H9 (cell line): ENCODE data around the gene ESPNL. TPM values are rescaled to one million over a fixed set of nuclear protein-coding genes. Genes with fewer than 3 reads are reported as not detected.

Experiments
- DNase-seq: peaks from one replicate; pipeline ENCODE4 v3.0.0-alpha.2; 2017
- H2AFZ ChIP-seq: one replicate; pipeline ENCODE4 v1.6.1; 2013; ENCODE audit warnings: mild to moderate bottlenecking, low read length, control low read depth, moderate library complexity
- H2AK5ac ChIP-seq: 2 replicates; pipeline ENCODE4 v1.6.1; 2013; ENCODE audit warnings: low read length, control low read depth, mixed read lengths; ENCODE audit not compliant: insufficient read length
- H2BK120ac ChIP-seq: one replicate; pipeline ENCODE4 v1.6.1; 2013; ENCODE audit warnings: low read depth, mild to moderate bottlenecking, low read length, control low read depth, inconsistent platforms; ENCODE audit not compliant: poor library complexity, severe bottlenecking
- H2BK12ac ChIP-seq: 2 replicates; pipeline ENCODE4 v1.6.1; 2013; ENCODE audit warnings: low read length, control low read depth, mixed read lengths, low read depth; ENCODE audit not compliant: insufficient read length
- H2BK15ac ChIP-seq: 2 replicates; pipeline ENCODE4 v1.6.1; 2013; ENCODE audit warnings: low read depth, low read length, control low read depth
- H2BK20ac ChIP-seq: one replicate; pipeline ENCODE4 v1.6.1; 2013; ENCODE audit warnings: low read depth, mild to moderate bottlenecking, low read length, control low read depth, inconsistent platforms; ENCODE audit not compliant: poor library complexity, severe bottlenecking
- H2BK5ac ChIP-seq: 2 replicates; pipeline ENCODE4 v1.6.1; 2013; ENCODE audit warnings: low read length, control low read depth, mixed read lengths; ENCODE audit not compliant: insufficient read length
- H3K14ac ChIP-seq: 2 replicates; pipeline ENCODE4 v1.6.1; 2013; ENCODE audit warnings: low read length, control low read depth; ENCODE audit not compliant: insufficient read depth
- H3K18ac ChIP-seq: 2 replicates; pipeline ENCODE4 v1.6.1; 2013; ENCODE audit warnings: low read depth, mild to moderate bottlenecking, mixed read lengths, low read length, control low read depth; ENCODE audit not compliant: insufficient read length
- H3K23ac ChIP-seq: 2 replicates; pipeline ENCODE4 v1.6.1; 2013; ENCODE audit warnings: low read length, control low read depth, mixed read lengths, low read depth; ENCODE audit not compliant: insufficient read length
- H3K23me2 ChIP-seq: 2 replicates; pipeline ENCODE4 v1.6.1; 2013; ENCODE audit warnings: low read depth, mild to moderate bottlenecking, mixed read lengths, low read length, control low read depth; ENCODE audit not compliant: insufficient read length, poor library complexity, severe bottlenecking
- H3K27ac ChIP-seq: 2 replicates; pipeline ENCODE4 v1.5.1; 2013; ENCODE audit warnings: low read length, control low read depth, mixed read lengths, low read depth; ENCODE audit not compliant: insufficient read length
- H3K27me3 ChIP-seq: 2 replicates; pipeline ENCODE4 v1.6.1; 2013; ENCODE audit warnings: low read length, control low read depth, inconsistent platforms; ENCODE audit not compliant: insufficient read depth
- H3K4ac ChIP-seq: 2 replicates; pipeline ENCODE4 v1.6.1; 2013; ENCODE audit warnings: low read depth, mild to moderate bottlenecking, control low read depth, inconsistent platforms, low read length, moderate library complexity
- H3K4me1 ChIP-seq: 2 replicates; pipeline ENCODE4 v1.6.1; 2013; ENCODE audit warnings: low read length, control low read depth, inconsistent platforms; ENCODE audit not compliant: insufficient read depth
- H3K4me2 ChIP-seq: 2 replicates; pipeline ENCODE4 v1.6.1; 2013; ENCODE audit warnings: low read length, control low read depth, mixed read lengths; ENCODE audit not compliant: insufficient read length, insufficient read depth
- H3K56ac ChIP-seq: 2 replicates; pipeline ENCODE4 v1.6.1; 2013; ENCODE audit warnings: low read depth, mild to moderate bottlenecking, mixed read lengths, low read length, control low read depth; ENCODE audit not compliant: insufficient read length
- H3K79me1 ChIP-seq: 2 replicates; pipeline ENCODE4 v1.6.1; 2013; ENCODE audit warnings: low read depth, mild to moderate bottlenecking, moderate library complexity, low read length, control low read depth, inconsistent platforms; ENCODE audit not compliant: insufficient read depth, poor library complexity, severe bottlenecking
- H3K79me2 ChIP-seq: 2 replicates; pipeline ENCODE4 v1.6.1; 2013; ENCODE audit warnings: low read length, control low read depth, inconsistent platforms; ENCODE audit not compliant: insufficient read depth
- H3K9ac ChIP-seq: 2 replicates; pipeline ENCODE4 v1.6.1; 2013; ENCODE audit warnings: low read length, control low read depth, mixed read lengths; ENCODE audit not compliant: insufficient read length; ENCODE audit errors: extremely low read depth
- H3K9me3 ChIP-seq: one replicate; pipeline ENCODE4 v1.6.1; 2013; ENCODE audit warnings: low read depth, low read length, inconsistent platforms; ENCODE audit not compliant: control insufficient read depth
- H3T11ph ChIP-seq: one replicate; pipeline ENCODE4 v1.6.1; 2013; ENCODE audit warnings: mild to moderate bottlenecking, low read length, control low read depth, inconsistent platforms
- H4K20me1 ChIP-seq: one replicate; pipeline ENCODE4 v1.6.1; 2013; ENCODE audit not compliant: control insufficient read depth, insufficient read length, insufficient read depth
- H4K5ac ChIP-seq: 2 replicates; pipeline ENCODE4 v1.6.1; 2013; ENCODE audit warnings: low read depth, mild to moderate bottlenecking, mixed read lengths, low read length, control low read depth; ENCODE audit not compliant: insufficient read length
- H4K8ac ChIP-seq: replicated peaks from 2 replicates; pipeline ENCODE4 v1.6.1; 2013; ENCODE audit warnings: low read length, control low read depth, mixed read lengths, low read depth; ENCODE audit not compliant: insufficient read length
- H4K91ac ChIP-seq: 2 replicates; pipeline ENCODE4 v1.6.1; 2013; ENCODE audit warnings: low read depth, mild to moderate bottlenecking, moderate library complexity, mixed read lengths, low read length, control low read depth; ENCODE audit not compliant: insufficient read length
- H3K27ac Mint-ChIP-seq, 3 experiments: 2 replicates in 2 of 3; 3 replicates in 1 of 3; pipeline ENCODE4 v1.8.0; 2020 to 2021; ENCODE audit warnings: mixed read lengths in 3 of 3, mild to moderate bottlenecking in 1 of 3, moderate library complexity in 1 of 3
- H3K27me3 Mint-ChIP-seq: 2 replicates; pipeline ENCODE4 v1.8.0; 2021; ENCODE audit warnings: low read depth, mild to moderate bottlenecking, moderate library complexity, mixed read lengths
- H3K36me3 Mint-ChIP-seq, 3 experiments: 2 replicates in 2 of 3; 3 replicates in 1 of 3; pipeline ENCODE4 v1.8.0; 2020 to 2021; ENCODE audit warnings: low read depth in 3 of 3, mixed read lengths in 3 of 3; ENCODE audit not compliant: insufficient read depth in 1 of 3
- H3K4me1 Mint-ChIP-seq, 2 experiments: 2 replicates each; pipeline ENCODE4 v1.8.0; 2020; ENCODE audit warnings: mixed read lengths in 2 of 2
- H3K4me3 Mint-ChIP-seq, 2 experiments: 2 replicates in 1 of 2; 3 replicates in 1 of 2; pipeline ENCODE4 v1.8.0; 2020 to 2021; ENCODE audit warnings: mild to moderate bottlenecking in 2 of 2, mixed read lengths in 2 of 2, moderate library complexity in 1 of 2
- H3K9me3 Mint-ChIP-seq, 2 experiments: 2 replicates in 1 of 2; 3 replicates in 1 of 2; pipeline ENCODE4 v1.8.0; 2020; ENCODE audit warnings: mild to moderate bottlenecking in 2 of 2, mixed read lengths in 2 of 2, moderate library complexity in 1 of 2
- CTCF ChIP-seq: fragments of 200-600 bp; sonication (generic); conservative IDR thresholded peaks from 3 replicates; pipeline ENCODE4 v1.8.0; 2021; ENCODE audit warnings: antibody characterized with exemption, mild to moderate bottlenecking
- WGBS: extraction: QIAGEN DNeasy Blood & Tissue Kit; methylation state at CpG from one replicate; pipeline ENCODE4 v1.1.7; 2013; ENCODE audit warnings: missing lambda C conversion rate, low lambda C conversion rate, mixed read lengths; ENCODE audit not compliant: insufficient read length; ENCODE audit errors: extremely low coverage; 5-methylcytosine and 5-hydroxymethylcytosine counted together
- total RNA-seq: library from RNA; stranded (reverse); gene quantifications from 2 replicates; pipeline ENCODE4 v1.2.1, GENCODE V29; 2021

The ESPNL gene
- total RNA-seq, 1 experiment from 2014 or later = 0.17 TPM

- Histone ChIP-seq H3K27me3 (no peaks in the 10 kb centered on the region), H3K56ac (no peak overlapping the region), H3K14ac (no peak overlapping the region; the same call in 1 of the 2 replicates), H3K18ac (no peak overlapping the region), H2AFZ (no peak overlapping the region), H2BK20ac (no peak overlapping the region), H3K79me2 (no peaks in the 10 kb centered on the region), H3K4me2 (no peak overlapping the region), H2AK5ac (no peak overlapping the region), H4K20me1 (no peaks in the 10 kb centered on the region), H2BK5ac (no peak overlapping the region), H2BK120ac (no peak overlapping the region), H3K9ac (no peak overlapping the region), H3K23ac (no peak overlapping the region), H4K91ac (no peak overlapping the region), H3K4me1 (no peaks in the 10 kb centered on the region; the same call in 1 of the 2 replicates), H2BK15ac (no peak overlapping the region), H3K9me3 (no peaks in the 10 kb centered on the region), H3K23me2 (no peaks in the 10 kb centered on the region), H2BK12ac (no peak overlapping the region), H4K5ac (no peak overlapping the region), H4K8ac (no peak overlapping the region), H3K4ac (no peak overlapping the region), H3T11ph (no peak overlapping the region), H3K79me1 (no peaks in the 10 kb centered on the region), H3K27ac (no peak overlapping the region)
- WGBS = no CpG with 5 or more reads among the region's 18 CpGs
- H3K9me3 Mint-ChIP-seq = peaks cover 0 to 1% of the 10 kb centered on the region in 2 experiments; a peak in 1 of 5 replicates
- peaks cover 0 to 4% (median 0%) of the 10 kb centered on the region in 3 experiments; a peak in 1 of 7 replicates for H3K36me3 Mint-ChIP-seq
- no peak for TF ChIP-seq CTCF
- H3K4me1 Mint-ChIP-seq = peaks cover 17 to 22% of the 10 kb centered on the region in 2 experiments
- no peak overlapping the region; a peak in 1 of 5 replicates for H3K4me3 Mint-ChIP-seq
- peak overlapping the region in 1 of 3 experiments; percentile 89; a peak in 1 of 7 replicates for H3K27ac Mint-ChIP-seq
- peak; percentile 16 for DNase-seq
- H3K27me3 Mint-ChIP-seq = no peaks in the 10 kb centered on the region; the same call in none of the 2 replicates
Observed at GRCh38 chr2:238103465-238104225, 3.5 kb downstream of the ESPNL start.
